ENCODE data around the gene CCDC112. TPM values are rescaled to one million over a fixed set of nuclear protein-coding genes. Genes with fewer than 3 reads are reported as not detected.
"Not testable (repeated sequence)": the region's sequence is repeated elsewhere in the genome, so short reads cannot be mapped to it uniquely, and the experiment has no call there.

Gene CCDC112
- total RNA-seq, 4 donors from 2014 or later, result 6.1 to 19.9 (median 11.9) TPM

DNA sequence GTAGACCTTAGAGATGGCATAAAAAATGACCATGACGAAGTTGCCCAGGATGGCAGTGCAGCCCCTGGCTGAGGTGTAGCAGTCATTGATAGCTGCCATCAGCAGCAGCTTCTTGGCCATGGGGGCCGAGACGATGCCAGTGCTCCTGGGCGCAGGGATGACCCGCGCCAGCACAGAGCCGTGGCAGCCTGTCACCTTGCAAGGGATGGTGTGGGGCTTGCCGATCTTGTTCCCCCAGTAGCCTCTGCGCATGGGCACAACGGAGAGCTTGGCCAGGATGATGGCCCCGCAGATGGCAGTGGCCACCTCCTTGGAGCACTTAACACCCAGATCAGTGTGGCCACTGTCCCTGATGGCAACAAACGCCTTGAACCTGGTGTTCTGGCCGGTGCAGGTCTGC is 31.7 kb downstream of the CCDC112 start:
- Histone ChIP-seq H3K36me3 (peaks cover 0 to 34% of the 10 kb centered on the region in 2 donors), H3K4me1 (peaks cover 5 to 22% (median 8%) of the 10 kb centered on the region in 3 donors), H3K27ac (no peak overlapping the region), H3K9me3 (no peaks in the 10 kb centered on the region), H3K4me3 (no peak overlapping the region), H3K27me3 (no peaks in the 10 kb centered on the region)
- no peak for TF ChIP-seq POLR2AphosphoS5 (IDR thresholded peaks at IDR 0.05)
- no peak for TF ChIP-seq POLR2A (IDR thresholded peaks at IDR 0.05)
- TF ChIP-seq EP300 (IDR thresholded peaks at IDR 0.05), result no peak
- no peak for TF ChIP-seq CTCF (IDR thresholded peaks at IDR 0.05)
- ATAC-seq, result no peak
- WGBS, 2 donors (ENCODE audit: low coverage in 1 of 2), result no CpG with 5 or more reads among the region's 13 CpGs

GRCh38 chr5:115263078-115263380 is 33.4 kb downstream of the CCDC112 start:
- Histone ChIP-seq H3K27me3 (no peaks in the 10 kb centered on the region), H3K9me3 (no peaks in the 10 kb centered on the region), H3K27ac (peak overlapping the region; percentile 70 to 89 (median 84)), H3K4me1 (peaks cover 5 to 32% (median 8%) of the 10 kb centered on the region in 3 donors), H3K36me3 (peaks cover 0 to 23% of the 10 kb centered on the region in 2 donors), H3K4me3 (peak overlapping the region; percentile 76 to 83)
- ATAC-seq, result no peak
- no peak for TF ChIP-seq EP300 (IDR thresholded peaks at IDR 0.05)
- 35 to 56% methylated on average over 4 to 7 of the region's 7 CpGs for WGBS, 2 donors (ENCODE audit: low coverage in 1 of 2)

DNA sequence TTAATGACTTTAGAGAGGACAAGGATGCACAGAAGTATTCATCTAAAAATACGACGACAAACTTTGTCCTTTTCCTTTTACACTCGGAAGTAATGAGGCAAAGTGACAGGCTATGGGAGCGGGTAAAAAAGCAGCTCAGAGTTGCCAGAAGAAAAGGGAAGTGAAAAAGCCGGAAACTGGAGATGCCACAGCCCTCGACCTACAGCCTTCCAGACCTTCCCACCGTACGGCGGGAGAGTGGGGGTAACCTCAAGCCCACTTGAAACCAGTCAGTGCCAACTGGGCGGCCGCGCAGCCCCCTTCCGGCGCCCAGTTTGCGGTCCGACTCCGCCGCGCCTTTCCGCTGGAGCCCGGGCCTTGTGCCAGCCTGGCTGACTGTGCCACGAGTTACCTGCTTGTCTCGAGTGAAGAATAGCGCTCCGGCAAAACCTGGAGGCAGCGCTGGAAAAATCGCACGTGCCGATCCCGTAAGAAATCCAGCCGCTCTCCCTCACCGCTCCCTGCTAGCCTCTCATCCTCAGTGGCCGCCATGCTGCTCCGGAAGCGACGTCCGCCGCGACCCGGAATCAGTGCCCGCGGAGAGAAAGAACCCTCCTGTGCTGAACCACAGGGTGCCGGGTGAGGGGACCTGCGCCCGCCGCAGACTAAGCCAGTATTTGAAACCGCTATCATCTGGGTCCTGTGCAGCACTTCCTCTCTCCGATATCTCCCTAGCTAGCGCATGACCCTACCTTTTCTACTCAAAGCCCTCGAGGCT is 34.0 kb downstream of the CCDC112 start, which contains the start of gene PGGT1B:
PGGT1B (minus strand) TSS at position 557 of the 757 bp plus-strand sequence; CDS start at position 531, 26 bp downstream.
- Histone ChIP-seq H3K4me1 (peaks cover 5 to 32% (median 8%) of the 10 kb centered on the region in 3 donors), H3K36me3 (peaks cover 0 to 17% of the 10 kb centered on the region in 2 donors), H3K27me3 (no peaks in the 10 kb centered on the region), H3K4me3 (peak within 1 kb of the TSS; percentile 76 to 83), H3K9me3 (no peaks in the 10 kb centered on the region), H3K27ac (peak within 1 kb of the TSS; percentile 70 to 89 (median 84))
- 0% methylated on average over 8 to 17 of the region's 50 CpGs for WGBS, 2 donors (ENCODE audit: low coverage in 1 of 2)
- peak; percentile 84 for ATAC-seq
- TF ChIP-seq POLR2AphosphoS5 (IDR thresholded peaks at IDR 0.05) (peak; percentile 23), CTCF (IDR thresholded peaks at IDR 0.05) (peak in 1 of 4 experiments; percentile 16), POLR2A (IDR thresholded peaks at IDR 0.05) (peak in 1 of 2 donors; percentile 18), EP300 (IDR thresholded peaks at IDR 0.05) (no peak)

GRCh38 chr5:115262011-115262320 is 34.5 kb downstream of the CCDC112 start:
- Histone ChIP-seq H3K36me3 (peaks cover 0 to 14% of the 10 kb centered on the region in 2 donors), H3K27ac (peak overlapping the region; percentile 70 to 89 (median 84)), H3K4me3 (peak overlapping the region; percentile 76 to 83), H3K4me1 (peaks cover 5 to 32% (median 8%) of the 10 kb centered on the region in 3 donors), H3K27me3 (no peaks in the 10 kb centered on the region), H3K9me3 (no peaks in the 10 kb centered on the region)
- WGBS, 2 donors (ENCODE audit: low coverage in 1 of 2), result 1 to 4% methylated on average over 8 of the region's 8 CpGs
- no peak for TF ChIP-seq CTCF (IDR thresholded peaks at IDR 0.05)
- no peak for TF ChIP-seq POLR2A (IDR thresholded peaks at IDR 0.05)
- no peak for TF ChIP-seq POLR2AphosphoS5 (IDR thresholded peaks at IDR 0.05)
- no peak for TF ChIP-seq EP300 (IDR thresholded peaks at IDR 0.05)
- ATAC-seq, result no peak

DNA sequence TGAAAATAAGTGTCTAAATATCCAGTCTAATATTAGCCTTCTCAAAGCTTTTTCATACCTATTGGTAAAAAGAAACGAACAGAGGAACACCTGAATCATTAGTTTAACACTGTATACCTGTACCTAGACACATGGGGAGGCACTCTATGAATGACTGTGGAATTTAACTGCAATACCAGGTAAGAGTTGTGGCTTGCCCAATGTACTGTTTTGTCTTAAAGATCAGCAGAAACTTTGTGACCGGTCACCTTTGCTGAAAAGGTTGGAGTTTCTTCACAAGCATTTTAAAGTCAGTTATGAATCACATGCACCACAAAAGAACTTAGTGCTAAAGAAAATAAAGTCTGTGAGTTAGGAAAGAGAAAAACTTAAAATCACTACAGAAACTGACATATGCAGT is 36.2 kb downstream of the CCDC112 start:
- TF ChIP-seq POLR2A (IDR thresholded peaks at IDR 0.05), result no peak
- no peaks in the 10 kb centered on the region for H3K9me3 ChIP-seq
- H3K4me1 ChIP-seq, result peaks cover 5 to 47% (median 8%) of the 10 kb centered on the region in 3 donors
- no peak overlapping the region for H3K4me3 ChIP-seq
- 85 to 95% methylated on average over 1 to 2 of the region's 2 CpGs for WGBS, 2 donors (ENCODE audit: low coverage in 1 of 2)
- no peak overlapping the region for H3K27ac ChIP-seq
- no peak for ATAC-seq
- peaks cover 0 to 7% of the 10 kb centered on the region in 2 donors for H3K36me3 ChIP-seq
- no peaks in the 10 kb centered on the region for H3K27me3 ChIP-seq

DNA sequence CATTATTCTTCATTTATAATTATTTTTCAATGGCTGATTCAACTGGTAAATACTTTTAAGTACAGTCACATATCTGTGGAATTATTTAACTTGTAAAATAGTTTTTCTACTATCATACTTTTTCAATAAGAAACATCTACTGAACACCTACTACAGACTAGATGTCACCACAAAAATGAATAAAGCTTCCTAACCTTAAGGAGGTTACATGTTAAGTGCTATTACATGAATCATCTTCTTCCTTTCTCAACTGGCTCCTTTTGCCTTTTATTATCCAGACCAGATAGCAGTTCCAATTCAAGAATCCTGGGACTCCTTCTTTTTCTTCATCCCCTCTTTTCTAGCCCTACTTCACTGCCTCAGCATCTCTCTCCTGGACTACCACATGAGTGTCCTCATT is 38.5 kb downstream of the CCDC112 start:
- Histone ChIP-seq H3K9me3 (no peaks in the 10 kb centered on the region), H3K4me3 (no peak overlapping the region), H3K27me3 (no peaks in the 10 kb centered on the region), H3K36me3 (no peaks in the 10 kb centered on the region), H3K4me1 (peaks cover 5 to 54% (median 8%) of the 10 kb centered on the region in 3 donors), H3K27ac (no peak overlapping the region)
- TF ChIP-seq CTCF (IDR thresholded peaks at IDR 0.05) (no peak), EP300 (IDR thresholded peaks at IDR 0.05) (no peak), POLR2A (IDR thresholded peaks at IDR 0.05) (no peak), POLR2AphosphoS5 (IDR thresholded peaks at IDR 0.05) (no peak)
- no peak for ATAC-seq

DNA sequence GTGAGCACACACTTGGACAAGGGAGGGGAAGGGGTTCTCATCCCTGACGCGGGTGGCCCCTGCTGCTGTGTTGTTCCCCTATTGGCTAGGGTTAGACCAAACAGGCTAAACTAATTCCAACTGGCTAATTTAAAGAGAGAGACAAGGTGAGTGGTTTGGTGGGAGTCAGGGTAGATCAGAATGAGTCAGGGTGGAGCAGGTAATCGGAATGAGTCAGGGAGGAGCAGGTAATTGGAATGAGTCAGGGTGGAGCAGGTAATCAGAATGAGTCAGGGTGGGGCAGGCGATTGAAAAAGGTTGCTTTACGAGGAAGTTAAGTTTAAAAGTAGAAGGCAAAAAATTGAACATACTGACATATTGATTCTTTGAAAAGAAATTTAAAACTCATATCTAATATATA is 47.1 kb downstream of the CCDC112 start:
- not testable (repeated sequence) for H3K36me3 ChIP-seq, H3K27ac ChIP-seq, H3K4me3 ChIP-seq, ATAC-seq, H3K27me3 ChIP-seq, H3K9me3 ChIP-seq
- 69 to 77% methylated on average over 4 to 5 of the region's 5 CpGs for WGBS, 2 donors (ENCODE audit: low coverage in 1 of 2)
- H3K4me1 ChIP-seq, result peaks cover 0 to 24% (median 0%) of the 10 kb centered on the region in 3 donors

All from gastroesophageal sphincter (tissue), 4 donors.